GM19351 (cell line): ENCODE data around the gene KLHDC2.
"Not testable (repeated sequence)": the region's sequence is repeated elsewhere in the genome, so short reads cannot be mapped to it uniquely, and the experiment has no call there.

Source experiments
- ATAC-seq: cut with Tn5 transposase; IDR thresholded peaks from one replicate; pipeline ENCODE4 v1.9.1; 2021; ENCODE audit warnings: mild to moderate bottlenecking, moderate library complexity; ENCODE audit not compliant: unreplicated experiment

KLHDC2 gene

DNA sequence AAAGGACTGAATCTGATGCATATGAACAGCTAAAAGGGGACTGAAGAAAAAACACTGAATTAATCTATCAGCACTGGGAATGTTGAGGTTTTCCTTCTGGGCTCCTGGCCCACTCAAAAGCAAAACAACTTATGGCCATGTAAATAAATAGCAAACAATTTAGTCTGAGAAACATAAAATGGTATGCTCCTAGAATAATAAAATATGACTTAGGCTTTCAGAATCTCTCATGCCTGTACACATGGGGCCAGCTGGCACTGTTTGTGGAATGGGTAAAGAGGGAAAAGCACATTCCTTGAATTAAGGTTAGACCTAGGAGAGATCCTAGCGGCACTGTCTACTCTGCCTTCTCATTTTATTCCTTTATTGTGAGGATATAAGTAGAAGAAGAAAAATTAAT lies 6.2 kb downstream of the KLHDC2 start:
- no peak for ATAC-seq

DNA sequence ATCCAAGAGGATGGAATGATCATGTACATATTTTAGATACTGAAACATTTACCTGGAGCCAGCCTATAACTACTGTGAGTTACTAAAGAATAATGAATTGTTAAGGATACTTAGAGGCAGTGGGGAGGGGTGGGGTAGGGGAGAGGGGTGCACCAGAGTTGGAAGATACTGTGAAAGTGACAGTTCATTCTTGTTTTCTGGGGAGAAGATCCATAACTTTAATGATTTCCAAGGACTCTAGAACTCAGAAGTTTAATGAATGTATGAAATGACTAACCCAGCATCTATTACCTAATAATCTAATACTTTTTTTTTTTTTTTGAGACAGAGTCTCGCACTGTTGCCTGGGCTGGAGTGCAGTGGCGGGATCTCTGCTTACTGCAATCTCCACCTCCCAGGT lies 10.5 kb downstream of the KLHDC2 start:
- no peak for ATAC-seq

DNA sequence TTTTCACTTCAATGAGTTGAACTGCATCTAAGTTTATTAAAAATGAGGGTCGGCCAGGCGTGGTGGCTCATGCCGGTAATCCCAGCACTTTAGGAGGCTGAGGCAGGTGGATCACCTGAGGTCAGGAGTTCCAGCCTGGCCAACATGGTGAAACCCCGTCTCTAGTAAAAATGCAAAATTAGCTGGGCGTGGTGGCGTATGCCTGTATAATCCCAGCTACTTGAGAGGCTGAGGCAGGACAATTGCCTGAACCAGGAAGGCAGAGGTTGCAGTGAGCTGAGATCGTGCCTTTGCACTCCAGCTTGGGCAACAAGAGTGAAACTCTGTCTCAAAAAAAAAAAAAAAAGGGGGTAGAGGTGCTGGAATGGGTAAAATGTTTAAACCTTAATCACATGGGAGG lies 13.1 kb downstream of the KLHDC2 start:
- not testable (repeated sequence) for ATAC-seq

DNA sequence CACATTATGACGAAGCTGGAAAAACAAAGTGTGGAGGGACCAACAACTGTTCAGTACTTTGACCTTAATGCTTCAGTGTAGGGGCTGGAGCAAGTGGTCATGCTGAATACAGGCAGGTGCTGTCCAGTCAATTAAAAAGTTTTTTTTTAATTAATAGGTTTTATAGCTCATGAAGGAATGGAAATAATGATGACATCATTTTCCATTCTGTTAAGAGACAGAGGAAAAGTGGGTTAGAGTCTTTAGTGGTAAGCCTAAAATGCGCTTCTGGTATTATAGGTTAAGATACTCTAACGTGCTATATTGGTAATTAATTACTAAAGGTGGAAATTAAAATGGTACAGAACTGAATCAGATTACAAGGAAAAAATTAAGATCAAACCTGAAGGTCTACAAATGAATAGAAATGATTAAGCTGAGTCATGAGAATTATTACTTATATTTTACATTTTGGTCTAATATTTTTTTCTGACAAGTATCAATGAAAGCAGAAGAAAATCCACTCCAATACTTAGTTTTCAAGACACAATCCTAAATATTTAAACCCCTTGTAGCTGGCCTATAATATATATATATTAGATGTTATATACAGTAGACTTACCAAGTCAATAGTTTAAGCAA lies 15.6 kb downstream of the KLHDC2 start:
- ATAC-seq: no peak

DNA sequence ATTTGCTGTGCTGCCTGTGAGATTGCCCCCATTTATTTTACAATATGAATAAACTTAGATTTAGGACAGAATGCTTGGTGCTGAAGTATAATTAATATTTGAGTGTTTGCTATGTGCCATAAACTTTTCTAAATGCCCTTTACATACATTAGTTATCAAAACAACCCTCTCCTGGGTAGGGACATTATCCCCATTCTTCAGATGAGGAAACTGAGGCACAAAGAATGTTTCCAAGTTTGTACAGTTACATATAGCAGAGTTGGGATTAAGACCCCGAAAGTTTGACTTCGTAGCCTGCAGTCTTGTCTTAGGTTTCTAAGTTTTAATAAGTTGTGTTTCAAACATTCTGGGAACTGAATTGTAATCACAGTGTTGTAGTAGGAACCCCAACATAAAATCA lies 18.4 kb downstream of the KLHDC2 start:
- ATAC-seq: no peak

DNA sequence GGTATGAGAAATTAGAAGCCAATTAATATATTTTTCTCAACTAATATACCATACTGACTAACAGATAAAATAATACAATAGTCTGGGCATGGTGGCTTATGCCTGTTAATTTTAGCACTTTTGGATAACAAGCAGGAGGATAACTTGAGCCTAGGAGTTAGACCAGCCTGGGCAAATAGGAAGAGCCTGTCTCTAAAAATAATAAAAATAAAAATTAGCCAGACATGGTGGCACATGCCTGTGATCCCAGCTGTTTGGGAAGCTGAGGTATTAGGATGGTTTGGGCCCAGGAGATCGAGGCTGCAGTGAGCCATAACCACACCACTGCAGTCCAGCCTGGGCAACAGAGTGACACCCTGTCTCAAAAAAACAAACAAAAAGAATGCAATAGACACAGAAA lies 24.7 kb downstream of the KLHDC2 start:
- ATAC-seq: no peak

DNA sequence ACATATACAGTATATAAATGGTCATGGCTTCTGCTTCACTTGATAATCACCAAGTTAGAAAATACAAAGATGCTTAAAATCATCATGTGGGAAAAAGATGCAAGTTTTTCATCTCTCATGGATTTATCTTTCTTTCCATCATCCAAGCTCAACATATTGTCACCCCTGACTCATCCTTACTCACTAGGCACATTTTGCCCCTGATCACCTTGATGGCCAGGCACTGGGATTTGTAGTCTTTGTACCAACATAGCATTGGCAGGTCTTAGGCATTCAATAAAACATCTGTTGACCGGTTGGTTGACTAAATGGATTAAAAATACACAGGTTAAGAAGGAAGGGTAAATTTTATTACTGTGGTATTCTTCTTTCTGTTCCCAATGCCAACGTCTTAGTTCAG lies 28.1 kb downstream of the KLHDC2 start:
- ATAC-seq: no peak

DNA sequence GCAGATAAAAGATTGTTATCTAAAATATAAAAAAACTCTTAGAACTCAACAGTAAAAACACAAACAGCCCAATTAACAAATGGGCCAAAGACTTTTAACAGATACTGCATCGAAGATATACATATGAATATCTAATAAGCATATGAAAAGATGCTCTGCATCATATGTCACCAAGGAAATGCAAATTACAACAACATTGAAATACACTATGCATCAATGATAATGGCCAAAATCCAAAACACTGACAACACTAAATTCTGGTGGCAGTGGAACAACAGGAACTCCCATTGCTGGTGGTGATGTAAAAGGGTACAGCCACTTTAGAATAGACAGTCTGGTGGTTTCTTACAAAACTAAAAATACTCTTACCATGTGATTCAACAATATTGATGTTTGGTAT lies 40.8 kb downstream of the KLHDC2 start:
- no peak for ATAC-seq

DNA sequence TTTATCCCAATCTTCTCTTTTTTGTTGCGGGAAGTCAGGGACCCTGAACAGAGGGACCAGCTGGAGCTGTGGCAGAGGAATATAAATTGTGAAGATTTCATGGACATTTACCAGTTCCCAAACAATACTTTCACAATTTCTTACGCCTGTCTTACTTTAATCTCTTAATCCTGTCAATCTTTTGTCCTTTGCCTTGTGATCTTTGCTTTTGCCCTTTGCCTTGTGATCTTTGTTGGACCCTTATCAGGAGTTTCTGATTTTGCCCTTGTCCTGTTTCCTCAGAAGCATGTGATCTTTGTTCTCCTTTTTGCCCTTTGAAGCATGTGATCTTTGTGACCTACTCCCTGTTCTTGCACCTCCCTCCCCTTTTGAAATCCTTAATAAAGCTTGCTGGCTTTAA lies 48.2 kb downstream of the KLHDC2 start:
- not testable (repeated sequence) for ATAC-seq

DNA sequence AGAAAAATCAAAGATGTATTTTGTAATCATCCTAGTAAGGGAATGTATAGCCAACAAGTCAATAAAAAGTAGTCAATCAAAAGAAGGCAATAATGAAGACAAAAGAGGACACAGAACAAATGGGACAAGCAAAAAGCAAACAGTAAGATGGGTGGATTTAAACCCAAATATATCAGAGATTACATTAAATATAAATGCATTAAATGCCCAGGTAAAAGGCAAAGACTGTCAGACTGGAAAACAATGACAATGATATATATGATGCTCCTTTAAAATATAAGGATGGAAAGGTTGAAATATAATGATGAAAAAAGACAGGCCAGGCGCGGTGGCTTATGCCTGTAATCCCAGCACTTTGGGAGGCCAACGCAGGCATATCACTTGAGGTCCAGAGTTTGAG lies 48.9 kb downstream of the KLHDC2 start:
- no peak for ATAC-seq

DNA sequence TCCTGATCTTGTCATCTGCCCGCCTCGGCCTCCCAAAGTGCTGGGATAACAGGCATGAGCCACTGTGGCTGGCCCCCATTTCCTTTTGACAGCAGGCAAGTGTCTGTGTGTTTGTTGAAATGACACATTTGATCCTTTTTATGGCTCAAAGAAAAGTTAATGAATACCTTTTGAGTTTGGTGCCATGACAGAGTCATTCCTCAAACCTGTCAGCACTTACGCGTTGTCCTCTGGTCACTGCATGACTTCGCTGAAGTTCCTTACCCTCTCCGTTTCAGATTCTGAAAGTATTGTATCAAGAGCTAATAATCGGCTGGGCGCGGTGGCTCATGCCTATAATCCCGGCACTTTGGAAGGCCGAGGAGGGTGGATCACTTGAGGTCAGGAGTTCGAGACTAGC lies 52.2 kb downstream of the KLHDC2 start:
- no peak for ATAC-seq

DNA sequence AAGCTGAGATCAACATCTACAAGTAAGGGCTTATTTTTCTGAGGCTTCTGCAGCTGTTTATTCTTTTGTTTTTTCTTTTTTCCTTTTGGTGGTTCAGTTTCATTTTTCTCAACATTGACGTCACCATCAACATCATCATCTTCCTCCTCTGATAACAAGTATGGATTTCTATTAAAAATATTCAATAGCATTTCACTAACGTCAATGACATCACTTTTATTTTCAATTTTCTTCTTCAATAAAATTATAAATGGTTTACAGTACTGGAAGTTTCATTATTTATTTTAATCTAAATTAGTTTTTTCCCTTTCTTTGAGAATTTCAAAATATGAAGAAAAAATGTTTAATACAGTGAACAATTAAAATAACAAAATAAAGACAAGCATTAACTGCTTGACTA lies 60.7 kb downstream of the KLHDC2 start:
- ATAC-seq: no peak
